GM12878 (cell line): ENCODE measurements around the gene RAF1. TPM values are rescaled to one million over a fixed set of nuclear protein-coding genes. Genes with fewer than 3 reads are reported as not detected.

Experiments used
- ATAC-seq: fragments of 200-7000 bp; cut with Tn5 transposase; 3 replicates; pipeline ENCODE4 v1.9.1; 2020; ENCODE audit warnings: mild to moderate bottlenecking, moderate library complexity
- BruUV-seq: library from RNA; stranded (reverse); fragments of 400-500 nt; replicated peaks from 2 replicates; lab custom pipeline; 2021; lab: Mats Ljungman, UMichigan
- CTCF ChIA-PET: fragments of 300-600 bp; sonication (Branson Sonifier 250); formaldehyde crosslinking; extraction: SDS; loops from one replicate; lab custom pipeline; 2021; ENCODE audit warnings: inconsistent platforms; lab: Yijun Ruan, JAX
- POLR2A ChIA-PET: fragments of 350-600 bp; formaldehyde crosslinking; extraction: SDS; loops from one replicate; lab custom pipeline; 2021; ENCODE audit warnings: inconsistent platforms; lab: Charles Lee
- RAD21 ChIA-PET: fragments of 300-600 bp; sonication (Branson Sonifier 250); formaldehyde crosslinking; loops from one replicate; lab custom pipeline; 2023; ENCODE audit warnings: antibody characterized with exemption; ENCODE audit not compliant: unreplicated experiment; lab: Charles Lee
- SMC1A ChIA-PET: fragments of 300-600 bp; sonication (Branson Sonifier 250); formaldehyde crosslinking; loops from one replicate; lab custom pipeline; 2023; ENCODE audit not compliant: unreplicated experiment, uncharacterized antibody; lab: Charles Lee
- DNase-seq: peaks from one replicate; pipeline ENCODE4 v3.0.0-alpha.2; 2011; ENCODE audit warnings: low read depth, low spot score
- FAIRE-seq: peaks from 3 replicates; lab custom pipeline; 2011; peaks lifted over from hg19 to GRCh38; lab: Jason Lieb, UNC
- H2AFZ ChIP-seq: 2 replicates; pipeline ENCODE4 v1.6.0; 2011; ENCODE audit warnings: low read depth, low read length, control low read depth; ENCODE audit not compliant: control insufficient read depth
- H3K27ac ChIP-seq: 2 replicates; pipeline ENCODE4 v1.5.1; 2011; ENCODE audit warnings: control low read depth; ENCODE audit not compliant: control insufficient read depth, insufficient read depth
- H3K27me3 ChIP-seq, 2 experiments: replicated peaks in 1 of 2; 2 replicates each; pipeline versions ENCODE4 v1.6.0 to v1.6.1; 2011; ENCODE audit warnings: low read length in 1 of 2; ENCODE audit not compliant: control insufficient read depth in 2 of 2, insufficient read depth in 2 of 2
- H3K36me3 ChIP-seq, 2 experiments: 2 replicates each; pipeline ENCODE4 v1.5.1; 2011; ENCODE audit warnings: low read length in 1 of 2; ENCODE audit not compliant: control insufficient read depth in 2 of 2, insufficient read depth in 2 of 2
- H3K4me1 ChIP-seq: 2 replicates; pipeline ENCODE4 v1.6.1; 2011; ENCODE audit warnings: mild to moderate bottlenecking, low read length, moderate library complexity, mixed read lengths; ENCODE audit not compliant: control insufficient read depth, insufficient read depth
- H3K4me2 ChIP-seq: 2 replicates; pipeline ENCODE4 v1.6.0; 2011; ENCODE audit warnings: control low read depth; ENCODE audit not compliant: control insufficient read depth, insufficient read depth
- H3K4me3 ChIP-seq: fragments of 200-600 bp; sonication (generic); 2 replicates; pipeline ENCODE4 v1.5.1; 2016
- H3K79me2 ChIP-seq: 2 replicates; pipeline ENCODE4 v1.6.0; 2011; ENCODE audit warnings: low read length; ENCODE audit not compliant: control insufficient read depth, insufficient read depth
- H3K9ac ChIP-seq: 2 replicates; pipeline ENCODE4 v1.8.0; 2011; ENCODE audit warnings: low read length, control low read depth, mixed read lengths; ENCODE audit not compliant: control insufficient read depth, insufficient read depth
- H3K9me3 ChIP-seq: replicated peaks from 3 replicates; pipeline ENCODE4 v1.5.1; 2011; ENCODE audit warnings: mild to moderate bottlenecking, low read length; ENCODE audit not compliant: control insufficient read depth, insufficient read depth
- H4K20me1 ChIP-seq: 2 replicates; pipeline ENCODE4 v1.6.0; 2011; ENCODE audit not compliant: control insufficient read depth, insufficient read depth
- BRCA1 ChIP-seq: IDR thresholded peaks from 2 replicates; pipeline ENCODE4 v1.6.1; 2011; ENCODE audit warnings: low read depth, low read length, improper control_type of control experiment
- CEBPB ChIP-seq, 2 experiments: fragments of 150-350 bp in 1 of 2; IDR thresholded peaks; 2 replicates each; pipeline ENCODE4 v1.6.1; 2012 to 2014; ENCODE audit warnings: low read depth in 2 of 2, low read length in 2 of 2, borderline replicate concordance in 1 of 2, inconsistent platforms in 1 of 2
- CREM ChIP-seq: IDR thresholded peaks from 2 replicates; pipeline ENCODE4 v1.6.1; 2014; ENCODE audit warnings: antibody characterized with exemption, low read depth
- ETV6 ChIP-seq, 2 experiments: fragments of 450-650 bp in 1 of 2; IDR thresholded peaks in 1 of 2; conservative IDR thresholded peaks in 1 of 2; 2 replicates each; pipeline ENCODE4 v1.6.1; 2014; ENCODE audit warnings: antibody characterized with exemption in 1 of 2, borderline replicate concordance in 1 of 2, low read depth in 1 of 2, mild to moderate bottlenecking in 1 of 2, moderate library complexity in 1 of 2
- FOXM1 ChIP-seq: IDR thresholded peaks from 2 replicates; pipeline ENCODE4 v1.6.1; 2012; ENCODE audit warnings: low read depth, mild to moderate bottlenecking, inconsistent platforms, low read length, moderate library complexity
- IKZF1 ChIP-seq: fragments of 450-650 bp; conservative IDR thresholded peaks from 2 replicates; pipeline ENCODE4 v1.6.1; 2017; ENCODE audit warnings: antibody characterized with exemption, mild to moderate bottlenecking
- IRF5 ChIP-seq: fragments of 450-650 bp; IDR thresholded peaks from 2 replicates; pipeline ENCODE4 v1.6.1; 2017; ENCODE audit warnings: borderline replicate concordance
- MYB ChIP-seq: fragments of 150-350 bp; IDR thresholded peaks from 2 replicates; pipeline ENCODE4 v1.6.1; 2014; ENCODE audit warnings: mild to moderate bottlenecking, low read depth, low read length, borderline replicate concordance
- NBN ChIP-seq: fragments of 450-650 bp; IDR thresholded peaks from 2 replicates; pipeline ENCODE4 v1.6.1; 2016
- POLR2A ChIP-seq: IDR thresholded peaks from 2 replicates; pipeline ENCODE4 v1.6.1; 2011; ENCODE audit warnings: low read depth, mild to moderate bottlenecking, low read length
- RAD51 ChIP-seq: fragments of 450-650 bp; IDR thresholded peaks from 2 replicates; pipeline ENCODE4 v1.6.1; 2016; ENCODE audit warnings: moderate library complexity, mild to moderate bottlenecking, inconsistent platforms
- SPI1 ChIP-seq: IDR thresholded peaks from 2 replicates; pipeline ENCODE4 v1.6.1; 2011; ENCODE audit warnings: low read depth, mild to moderate bottlenecking, low read length, moderate library complexity, borderline replicate concordance; ENCODE audit not compliant: insufficient read depth
- YY1 ChIP-seq: IDR thresholded peaks from 2 replicates; pipeline ENCODE4 v1.6.1; 2011; ENCODE audit warnings: low read depth, mild to moderate bottlenecking, low read length
- ZBED1 ChIP-seq: IDR thresholded peaks from 2 replicates; pipeline ENCODE4 v1.6.1; 2016; ENCODE audit warnings: borderline replicate concordance
- ZSCAN29 ChIP-seq: fragments of 450-650 bp; IDR thresholded peaks from 2 replicates; pipeline ENCODE4 v1.6.1; 2017; ENCODE audit warnings: mild to moderate bottlenecking, moderate library complexity
- ZZZ3 ChIP-seq: IDR thresholded peaks from 2 replicates; pipeline ENCODE4 v1.6.1; 2011; ENCODE audit warnings: low read depth; ENCODE audit not compliant: control insufficient read depth, insufficient read length
- WGBS: methylation state at CpG from one replicate; pipeline ENCODE4 v1.1.6; 2016; ENCODE audit warnings: low lambda C conversion rate; ENCODE audit not compliant: insufficient replicate concordance, insufficient coverage; ENCODE audit errors: missing lambda C conversion rate; 5-methylcytosine and 5-hydroxymethylcytosine counted together
- in situ Hi-C: fragments of 300-500 bp; cut with MboI; formaldehyde crosslinking; loops from 9 replicates; pipeline ENCODE4 v1.14.3; 2018; ENCODE audit warnings: mixed read lengths
- intact Hi-C: fragments of 100-400 bp; cut with micrococcal nuclease; formaldehyde crosslinking; loops from one replicate; pipeline ENCODE4 v1.14.2; 2022; ENCODE audit not compliant: unreplicated experiment
- polyA plus RNA-seq, 11 experiments: library from polyadenylated mRNA; depleted of rRNA in 4 of 11; unstranded in 6 of 11; stranded (reverse) in 5 of 11; fragments of >200 nt; fragmentation: Nextera tagmentation in 4 of 11; fragmentation: Illumina TruSeq in 1 of 11; extraction: Ambion mirVana in 4 of 11; extraction: Trizol in 1 of 11; gene quantifications; 1 replicate in 1 of 11; 2 replicates in 10 of 11; pipeline versions ENCODE4 v1.2.1 to v1.2.3, GENCODE V29; 2011 to 2016; ENCODE audit warnings: inconsistent platforms in 2 of 11, missing spikeins in 2 of 11, low read depth in 1 of 11
- total RNA-seq, 4 experiments: library from RNA; depleted of rRNA in 3 of 4; stranded (reverse); fragments of >200 nt in 3 of 4; fragmentation: Illumina TruSeq in 1 of 4; extraction: Trizol in 1 of 4; gene quantifications; 2 replicates each; pipeline versions ENCODE4 v1.2.1 to v1.2.3, GENCODE V29; 2013 to 2021

RAF1 gene
- total and polyA plus RNA-seq, 10 of the 15 experiments (the other 5 are each of a cell fraction or from before 2014, with no cell fraction given): 20.4 to 151 (median 77.8) TPM

GRCh38 chr3:12681943-12682390 lies 18.1 kb upstream of the RAF1 start:
- BruUV-seq: no TSS peak
- TF ChIP-seq SPI1 (peak; percentile 54), ZZZ3 (no peak), YY1 (0 out of 2 replicates have a peak, but pooled peaks have one; percentile 13), ZSCAN29 (no peak), RAD51 (no peak)
- Histone ChIP-seq H3K27ac (no peak overlapping the region), H3K9me3 (no peaks in the 10 kb centered on the region), H3K36me3 (no peaks in the 10 kb centered on the region), H4K20me1 (no peaks in the 10 kb centered on the region), H3K4me2 (no peak overlapping the region), H3K4me3 (no peak overlapping the region), H3K9ac (no peak overlapping the region), H2AFZ (peak overlapping the region; percentile 60), H3K4me1 (peaks cover 3% of the 10 kb centered on the region), H3K79me2 (no peaks in the 10 kb centered on the region), H3K27me3 (no peaks in the 10 kb centered on the region)
- intact Hi-C loops (no loop called here), in situ Hi-C loops (no loop called here)
- ChIA-PET POLR2A (interaction anchor here (1.2 kb wide), 1 partner anchor 18 kb away, joined by 4 read pairs; the partner anchor contains the start of gene RAF1), SMC1A (no interaction called here), CTCF (interaction anchor here (0.6 kb wide), 1 partner anchor 29 kb away, joined by 3 read pairs; no protein-coding TSS in a partner anchor), RAD21 (no interaction called here)
- WGBS: 95% methylated on average over 1 of the region's 1 CpG
- FAIRE-seq (no peak), DNase-seq (no peak), ATAC-seq (peak; percentile 44)

- in situ Hi-C loops (no loop called here), intact Hi-C loops (no loop called here)
- Histone ChIP-seq H2AFZ (peak overlapping the region; percentile 60), H3K27ac (no peak overlapping the region), H3K79me2 (no peaks in the 10 kb centered on the region), H3K9me3 (no peaks in the 10 kb centered on the region), H3K36me3 (no peaks in the 10 kb centered on the region), H3K4me3 (no peak overlapping the region), H3K9ac (no peak overlapping the region), H4K20me1 (no peaks in the 10 kb centered on the region), H3K4me2 (no peak overlapping the region), H3K4me1 (peaks cover 3% of the 10 kb centered on the region), H3K27me3 (no peaks in the 10 kb centered on the region)
- no TSS peak for BruUV-seq
- ChIA-PET POLR2A (interaction anchor here (0.5 to 1.2 kb wide), 2 partner anchors 15 to 17 kb away, joined by 4 to 7 read pairs; partner anchors contain the start of gene RAF1), RAD21 (no interaction called here), CTCF (interaction anchor here (0.7 to 1.9 kb wide), 2 partner anchors 39 to 197 kb away, joined by 3 to 5 read pairs; no protein-coding TSS in a partner anchor), SMC1A (interaction anchor here (1.2 kb wide), 1 partner anchor 34 kb away, joined by 3 read pairs; no protein-coding TSS in a partner anchor)
- ATAC-seq (no peak), FAIRE-seq (no peak), DNase-seq (no peak)
- 97% methylated on average over 4 of the region's 4 CpGs for WGBS
- TF ChIP-seq MYB (no peak), IKZF1 (no peak), FOXM1 (no peak), BRCA1 (no peak), ZBED1 (no peak), CEBPB (IDR thresholded peaks at IDR 0.05; ENCODE audit: borderline replicate concordance in 1 of 2, low read depth in 2 of 2, low read length in 2 of 2) (no peak), CREM (no peak), IRF5 (no peak), NBN (no peak), POLR2A (no peak), ETV6 (conservative IDR thresholded peaks at IDR 0.05 in 1 of 2, IDR thresholded peaks at IDR 0.05 in 1 of 2; ENCODE audit: borderline replicate concordance in 1 of 2, low read depth in 1 of 2) (no peak)
Observed at GRCh38 chr3:12681089-12681942, 17.4 kb upstream of the RAF1 start.
